ENCODE data around the gene CSAD. TPM values are rescaled to one million over a fixed set of nuclear protein-coding genes. Genes with fewer than 3 reads are reported as not detected.
"Not testable (repeated sequence)": the region's sequence is repeated elsewhere in the genome, so short reads cannot be mapped to it uniquely, and the experiment has no call there.

Gene CSAD
- total RNA-seq, 1 experiment from 2014 or later, result 15.4 TPM

DNA sequence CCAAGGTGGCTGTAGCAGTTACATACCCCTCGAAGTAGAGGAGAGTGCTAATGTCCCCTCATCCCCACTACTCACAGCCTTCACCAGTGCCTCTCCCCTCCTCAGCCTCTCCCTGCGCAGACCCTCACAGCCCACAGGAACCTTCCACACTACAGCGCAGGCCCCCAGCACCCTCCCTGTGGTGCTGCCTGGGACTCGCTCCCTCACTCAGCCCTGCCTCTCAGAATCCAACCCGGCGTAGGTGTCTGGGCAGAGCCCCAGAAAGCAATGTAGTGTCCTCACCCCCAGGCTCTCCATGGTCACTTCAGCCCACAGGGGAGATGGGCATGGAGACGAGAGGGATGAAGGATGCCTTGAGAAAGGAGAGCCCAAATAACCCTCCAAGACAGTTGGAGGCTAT, 11.1 kb downstream of the CSAD start:
- Histone ChIP-seq H3K9me3 (ENCODE audit: control insufficient read depth, insufficient read depth, low read depth, low read length) (no peaks in the 10 kb centered on the region), H3K4me1 (ENCODE audit: control insufficient read depth, insufficient read depth, low read length) (peaks cover under 1% of the 10 kb centered on the region; the same call in 1 of the 2 replicates), H3K36me3 (ENCODE audit: control insufficient read depth, insufficient read depth, low read length) (no peaks in the 10 kb centered on the region), H3K4me3 (ENCODE audit: low read depth in 2 of 2, low read length in 2 of 2) (no peak overlapping the region), H3K27ac (ENCODE audit: low read length) (no peak overlapping the region), H3K27me3 (ENCODE audit: control insufficient read depth, insufficient read depth, low read length) (no peaks in the 10 kb centered on the region)
- DNase-seq (ENCODE audit: low read depth, low spot score) (no peak), ATAC-seq (no peak)
- POLR2A ChIA-PET, result no interaction called here
- in situ Hi-C loops (cut with HindIII; ENCODE audit: low pct_unique_long_range_greater_than_20kb, low sequenced_read_pairs) (no loop called here), intact Hi-C loops (cut with micrococcal nuclease; ENCODE audit: unreplicated experiment) (no loop called here)
- TF ChIP-seq, protein P1, sequence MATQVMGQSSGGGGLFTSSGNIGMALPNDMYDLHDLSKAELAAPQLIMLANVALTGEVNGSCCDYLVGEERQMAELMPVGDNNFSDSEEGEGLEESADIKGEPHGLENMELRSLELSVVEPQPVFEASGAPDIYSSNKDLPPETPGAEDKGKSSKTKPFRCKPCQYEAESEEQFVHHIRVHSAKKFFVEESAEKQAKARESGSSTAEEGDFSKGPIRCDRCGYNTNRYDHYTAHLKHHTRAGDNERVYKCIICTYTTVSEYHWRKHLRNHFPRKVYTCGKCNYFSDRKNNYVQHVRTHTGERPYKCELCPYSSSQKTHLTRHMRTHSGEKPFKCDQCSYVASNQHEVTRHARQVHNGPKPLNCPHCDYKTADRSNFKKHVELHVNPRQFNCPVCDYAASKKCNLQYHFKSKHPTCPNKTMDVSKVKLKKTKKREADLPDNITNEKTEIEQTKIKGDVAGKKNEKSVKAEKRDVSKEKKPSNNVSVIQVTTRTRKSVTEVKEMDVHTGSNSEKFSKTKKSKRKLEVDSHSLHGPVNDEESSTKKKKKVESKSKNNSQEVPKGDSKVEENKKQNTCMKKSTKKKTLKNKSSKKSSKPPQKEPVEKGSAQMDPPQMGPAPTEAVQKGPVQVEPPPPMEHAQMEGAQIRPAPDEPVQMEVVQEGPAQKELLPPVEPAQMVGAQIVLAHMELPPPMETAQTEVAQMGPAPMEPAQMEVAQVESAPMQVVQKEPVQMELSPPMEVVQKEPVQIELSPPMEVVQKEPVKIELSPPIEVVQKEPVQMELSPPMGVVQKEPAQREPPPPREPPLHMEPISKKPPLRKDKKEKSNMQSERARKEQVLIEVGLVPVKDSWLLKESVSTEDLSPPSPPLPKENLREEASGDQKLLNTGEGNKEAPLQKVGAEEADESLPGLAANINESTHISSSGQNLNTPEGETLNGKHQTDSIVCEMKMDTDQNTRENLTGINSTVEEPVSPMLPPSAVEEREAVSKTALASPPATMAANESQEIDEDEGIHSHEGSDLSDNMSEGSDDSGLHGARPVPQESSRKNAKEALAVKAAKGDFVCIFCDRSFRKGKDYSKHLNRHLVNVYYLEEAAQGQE (IDR thresholded peaks at IDR 0.05; ENCODE audit: insufficient read depth in 1 of 2, low read depth in 2 of 2, low read length in 1 of 2), result no peak
- TF ChIP-seq SIN3A (IDR thresholded peaks at IDR 0.05; ENCODE audit: borderline replicate concordance, insufficient read depth, low read depth, low read length), result no peak
- TF ChIP-seq, protein P2, sequence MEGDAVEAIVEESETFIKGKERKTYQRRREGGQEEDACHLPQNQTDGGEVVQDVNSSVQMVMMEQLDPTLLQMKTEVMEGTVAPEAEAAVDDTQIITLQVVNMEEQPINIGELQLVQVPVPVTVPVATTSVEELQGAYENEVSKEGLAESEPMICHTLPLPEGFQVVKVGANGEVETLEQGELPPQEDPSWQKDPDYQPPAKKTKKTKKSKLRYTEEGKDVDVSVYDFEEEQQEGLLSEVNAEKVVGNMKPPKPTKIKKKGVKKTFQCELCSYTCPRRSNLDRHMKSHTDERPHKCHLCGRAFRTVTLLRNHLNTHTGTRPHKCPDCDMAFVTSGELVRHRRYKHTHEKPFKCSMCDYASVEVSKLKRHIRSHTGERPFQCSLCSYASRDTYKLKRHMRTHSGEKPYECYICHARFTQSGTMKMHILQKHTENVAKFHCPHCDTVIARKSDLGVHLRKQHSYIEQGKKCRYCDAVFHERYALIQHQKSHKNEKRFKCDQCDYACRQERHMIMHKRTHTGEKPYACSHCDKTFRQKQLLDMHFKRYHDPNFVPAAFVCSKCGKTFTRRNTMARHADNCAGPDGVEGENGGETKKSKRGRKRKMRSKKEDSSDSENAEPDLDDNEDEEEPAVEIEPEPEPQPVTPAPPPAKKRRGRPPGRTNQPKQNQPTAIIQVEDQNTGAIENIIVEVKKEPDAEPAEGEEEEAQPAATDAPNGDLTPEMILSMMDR (IDR thresholded peaks at IDR 0.05), result no peak
- no peak for TF ChIP-seq TCF7L2 (IDR thresholded peaks at IDR 0.05; ENCODE audit: low read depth, low read length)
- TF ChIP-seq POLR2AphosphoS5 (IDR thresholded peaks at IDR 0.05; ENCODE audit: low read depth, low read length), result no peak
- no TSS peak for BruUV-seq (replicated peaks)
- CTCF ChIA-PET, result no interaction called here

- CTCF ChIA-PET, result no interaction called here
- H3K27me3 ChIP-seq (ENCODE audit: control insufficient read depth, insufficient read depth, low read length), result no peaks in the 10 kb centered on the region
- no peak overlapping the region for H3K4me3 ChIP-seq (ENCODE audit: low read depth in 2 of 2, low read length in 2 of 2)
- in situ Hi-C loops (cut with HindIII; ENCODE audit: low pct_unique_long_range_greater_than_20kb, low sequenced_read_pairs) (no loop called here), intact Hi-C loops (cut with micrococcal nuclease; ENCODE audit: unreplicated experiment) (no loop called here)
- POLR2A ChIA-PET, result no interaction called here
- H3K36me3 ChIP-seq (ENCODE audit: control insufficient read depth, insufficient read depth, low read length), result no peaks in the 10 kb centered on the region
- no TSS peak for BruUV-seq (replicated peaks)
- H3K4me1 ChIP-seq (ENCODE audit: control insufficient read depth, insufficient read depth, low read length), result no peaks in the 10 kb centered on the region
- H3K27ac ChIP-seq (ENCODE audit: low read length), result no peak overlapping the region
- H3K9me3 ChIP-seq (ENCODE audit: control insufficient read depth, insufficient read depth, low read depth, low read length), result no peaks in the 10 kb centered on the region
- no peak for ATAC-seq
- no peak for DNase-seq (ENCODE audit: low read depth, low spot score)
- TF ChIP-seq TCF7L2 (IDR thresholded peaks at IDR 0.05; ENCODE audit: low read depth, low read length) (no peak), SIN3A (IDR thresholded peaks at IDR 0.05; ENCODE audit: borderline replicate concordance, insufficient read depth, low read depth, low read length) (no peak), POLR2AphosphoS5 (IDR thresholded peaks at IDR 0.05; ENCODE audit: low read depth, low read length) (no peak)
- TF ChIP-seq, protein P2 (IDR thresholded peaks at IDR 0.05), result no peak
- TF ChIP-seq, protein P1 (IDR thresholded peaks at IDR 0.05; ENCODE audit: insufficient read depth in 1 of 2, low read depth in 2 of 2, low read length in 1 of 2), result no peak
These were observed 13.9 kb downstream of the CSAD start for GRCh38 chr12:53166837-53167236.

DNA sequence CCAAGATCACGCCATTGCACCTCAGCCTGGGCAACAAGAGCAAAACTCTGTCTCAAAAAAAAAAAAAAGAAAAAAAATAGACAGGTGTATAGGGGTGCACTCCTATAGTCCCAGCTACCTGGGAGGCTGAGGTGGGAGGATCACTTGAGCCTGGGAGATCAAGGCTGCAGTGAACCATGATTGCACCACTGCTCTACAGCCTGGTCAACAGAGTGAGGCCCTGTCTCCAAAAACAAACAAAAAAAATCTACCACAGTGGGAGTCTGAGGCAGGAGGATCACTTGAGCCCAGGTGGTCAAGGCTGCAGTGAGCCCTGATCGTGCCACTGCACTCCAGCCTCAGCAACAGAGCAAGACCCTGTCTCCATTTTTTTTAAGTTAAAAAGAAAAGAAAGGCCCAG, 17.7 kb downstream of the CSAD start:
- intact Hi-C loops (cut with micrococcal nuclease; ENCODE audit: unreplicated experiment); H3K36me3 ChIP-seq (ENCODE audit: control insufficient read depth, insufficient read depth, low read length); H3K27ac ChIP-seq (ENCODE audit: low read length); H3K4me3 ChIP-seq (ENCODE audit: low read depth in 2 of 2, low read length in 2 of 2); CTCF ChIA-PET; POLR2A ChIA-PET; H3K4me1 ChIP-seq (ENCODE audit: control insufficient read depth, insufficient read depth, low read length); DNase-seq (ENCODE audit: low read depth, low spot score); H3K9me3 ChIP-seq (ENCODE audit: control insufficient read depth, insufficient read depth, low read depth, low read length); ATAC-seq; H3K27me3 ChIP-seq (ENCODE audit: control insufficient read depth, insufficient read depth, low read length); BruUV-seq (replicated peaks); in situ Hi-C loops (cut with HindIII; ENCODE audit: low pct_unique_long_range_greater_than_20kb, low sequenced_read_pairs): not testable (repeated sequence)
